Thymus (tissue), 14 donors: ENCODE measurements around the gene KCNMB1. TPM values are rescaled to one million over a fixed set of nuclear protein-coding genes. Genes with fewer than 3 reads are reported as not detected.
A peak's percentile ranks its signal among the peaks of the same experiment; 100 is the strongest.

Source experiments
- DNase-seq, 9 donors: peaks; one replicate each; pipeline ENCODE4 v3.0.0-alpha.2; 2013; ENCODE audit warnings: low spot score in 9 of 9, low read depth in 6 of 9, missing footprints in 1 of 9
- H3K27ac ChIP-seq, 2 donors: one replicate each; pipeline ENCODE4 v1.5.1; 2013; ENCODE audit warnings: control low read depth in 1 of 2, low read depth in 1 of 2, low read length in 1 of 2, mild to moderate bottlenecking in 1 of 2, moderate library complexity in 1 of 2
- H3K27me3 ChIP-seq, 2 donors: one replicate each; pipeline ENCODE4 v1.5.1; 2013; ENCODE audit warnings: low read length in 1 of 2; ENCODE audit not compliant: control insufficient read depth in 2 of 2, insufficient read depth in 1 of 2
- H3K36me3 ChIP-seq, 2 donors: one replicate each; pipeline ENCODE4 v1.5.1; 2013; ENCODE audit warnings: low read length in 1 of 2, mild to moderate bottlenecking in 1 of 2, moderate library complexity in 1 of 2; ENCODE audit not compliant: control insufficient read depth in 2 of 2, insufficient read depth in 2 of 2
- H3K4me1 ChIP-seq, 2 donors: one replicate each; pipeline ENCODE4 v1.5.1; 2013; ENCODE audit warnings: low read length in 2 of 2; ENCODE audit not compliant: control insufficient read depth in 2 of 2, insufficient read depth in 2 of 2
- H3K4me3 ChIP-seq, 2 donors: one replicate each; pipeline ENCODE4 v1.5.1; 2013; ENCODE audit warnings: low read length in 2 of 2, control low read depth in 1 of 2, mild to moderate bottlenecking in 1 of 2
- H3K9me3 ChIP-seq, 2 donors: one replicate each; pipeline ENCODE4 v1.5.1; 2013; ENCODE audit warnings: low read length in 1 of 2, mild to moderate bottlenecking in 1 of 2; ENCODE audit not compliant: control insufficient read depth in 2 of 2, insufficient read depth in 1 of 2
- WGBS: extraction: QIAGEN DNeasy Blood & Tissue Kit; methylation state at CpG from one replicate; pipeline ENCODE4 v1.1.7; 2013; 5-methylcytosine and 5-hydroxymethylcytosine counted together
- long read RNA-seq, 10 donors: transcript quantifications; one replicate each; lab custom pipeline, GENCODE V29; 2026
- polyA plus RNA-seq: library from polyadenylated mRNA; stranded (reverse); fragments of 200-250 nt; gene quantifications from one replicate; pipeline ENCODE4 v1.2.3, GENCODE V29; 2013
- total RNA-seq: library from RNA; stranded (reverse); fragments of 120-200 nt; gene quantifications from one replicate; pipeline ENCODE4 v1.2.4, GENCODE V29; 2013
- donor health status: healthy.

The KCNMB1 gene, protein sequence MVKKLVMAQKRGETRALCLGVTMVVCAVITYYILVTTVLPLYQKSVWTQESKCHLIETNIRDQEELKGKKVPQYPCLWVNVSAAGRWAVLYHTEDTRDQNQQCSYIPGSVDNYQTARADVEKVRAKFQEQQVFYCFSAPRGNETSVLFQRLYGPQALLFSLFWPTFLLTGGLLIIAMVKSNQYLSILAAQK
- total RNA-seq: 0.57 TPM
- 2.9 TPM for polyA plus RNA-seq
- long read RNA-seq, donor 1: 0 reads
- long read RNA-seq, donor 2: 0 reads
- long read RNA-seq, donor 3, full-length matches to known transcripts: 2 of 2 reads
- long read RNA-seq, donor 3, partial matches to known transcripts: 0 of 2 reads
- long read RNA-seq, donor 3, other reads (novel, unspliced or antisense): 0 of 2 reads
- long read RNA-seq, donor 4, partial matches to known transcripts: 0 of 1 reads
- long read RNA-seq, donor 4, other reads (novel, unspliced or antisense): 0 of 1 reads
- long read RNA-seq, donor 5, full-length matches to known transcripts: 3 of 3 reads
- long read RNA-seq, donor 5, partial matches to known transcripts: 0 of 3 reads
- long read RNA-seq, donor 5, other reads (novel, unspliced or antisense): 0 of 3 reads
- long read RNA-seq, donor 6, full-length matches to known transcripts: 4 of 4 reads
- long read RNA-seq, donor 6, partial matches to known transcripts: 0 of 4 reads
- long read RNA-seq, donor 6, other reads (novel, unspliced or antisense): 0 of 4 reads
- long read RNA-seq, donor 7, full-length matches to known transcripts: 1 of 1 reads
- long read RNA-seq, donor 7, partial matches to known transcripts: 0 of 1 reads
- long read RNA-seq, donor 7, other reads (novel, unspliced or antisense): 0 of 1 reads
- long read RNA-seq, donor 8, full-length matches to known transcripts: 1 of 1 reads
- long read RNA-seq, donor 8, partial matches to known transcripts: 0 of 1 reads
- long read RNA-seq, donor 8, other reads (novel, unspliced or antisense): 0 of 1 reads
- long read RNA-seq, donor 9: 0 reads
- long read RNA-seq, donor 10, full-length matches to known transcripts: 1 of 1 reads
- long read RNA-seq, donor 10, partial matches to known transcripts: 0 of 1 reads
- long read RNA-seq, donor 10, other reads (novel, unspliced or antisense): 0 of 1 reads

- H3K36me3 ChIP-seq: no peaks in the 10 kb centered on the region
- H3K27ac ChIP-seq: peak within 1 kb of the TSS in 1 of 2 donors; percentile 7
- DNase-seq: peak in 1 of 9 donors; percentile 34
- H3K27me3 ChIP-seq: no peaks in the 10 kb centered on the region
- 19% methylated on average over 15 of the region's 15 CpGs for WGBS
- peaks cover 5 to 38% of the 10 kb centered on the region in 2 donors for H3K4me1 ChIP-seq
- peak within 1 kb of the TSS in 1 of 2 donors; percentile 19 for H3K4me3 ChIP-seq
- H3K9me3 ChIP-seq: no peaks in the 10 kb centered on the region
Measured at GRCh38 chr5:170388818-170389549, at the start of gene KCNMB1. Gene KCNMB1, minus strand, starts transcription at chr5:170389367. Its CDS starts 3,920 bp downstream, at chr5:170385447.

DNA sequence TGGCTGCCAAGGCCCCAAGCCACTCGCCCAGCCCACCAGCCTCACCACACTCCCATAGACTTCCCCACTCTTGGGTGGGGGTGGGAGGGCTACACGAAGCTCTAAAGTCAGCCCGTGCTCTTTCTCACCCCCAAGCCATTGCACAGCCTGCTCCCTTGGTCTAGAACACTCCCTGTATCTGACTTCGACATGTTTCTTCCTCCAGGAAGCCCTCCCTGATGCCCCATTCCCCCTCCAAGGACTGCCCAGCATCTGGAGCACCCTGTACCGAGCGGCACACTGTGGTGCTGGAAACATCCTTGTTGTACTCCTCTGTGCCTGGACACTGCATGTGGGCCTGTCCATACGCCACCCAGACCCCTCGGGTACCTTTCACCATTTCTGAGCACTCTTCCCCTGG, 49.4 kb upstream of the KCNMB1 start:
- Histone ChIP-seq H3K4me1 (no peaks in the 10 kb centered on the region), H3K9me3 (no peaks in the 10 kb centered on the region), H3K27ac (no peak overlapping the region), H3K27me3 (no peaks in the 10 kb centered on the region), H3K36me3 (no peaks in the 10 kb centered on the region), H3K4me3 (no peak overlapping the region)
- 96% methylated on average over 8 of the region's 8 CpGs for WGBS
- no peak for DNase-seq

- 93% methylated on average over 12 of the region's 12 CpGs for WGBS
Measured at GRCh38 chr5:170437621-170438375, 48.6 kb upstream of the KCNMB1 start.

DNA sequence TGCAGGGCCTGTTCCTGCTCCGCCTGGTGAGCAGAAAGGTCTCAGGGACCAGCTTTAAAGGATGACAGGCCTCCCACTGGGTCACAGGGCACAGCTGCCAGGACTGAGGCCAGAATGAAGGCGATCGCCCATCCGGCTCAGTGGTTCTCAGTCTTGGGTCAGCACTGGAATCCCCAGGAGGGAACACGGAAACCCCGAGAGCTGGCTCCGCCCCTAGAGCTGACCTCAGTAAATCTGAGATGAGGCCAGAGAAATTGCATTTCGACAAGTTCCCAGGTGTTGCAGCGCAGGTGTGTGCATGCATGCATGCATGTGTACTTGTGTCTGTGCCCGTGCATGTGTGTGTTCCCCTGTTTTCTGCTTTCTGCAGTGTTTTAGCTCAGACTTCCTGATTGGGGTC, 47.2 kb upstream of the KCNMB1 start:
- H3K4me1 ChIP-seq: no peaks in the 10 kb centered on the region
- no peak overlapping the region for H3K27ac ChIP-seq
- no peak overlapping the region for H3K4me3 ChIP-seq
- no peak for DNase-seq
- H3K36me3 ChIP-seq: no peaks in the 10 kb centered on the region
- 89% methylated on average over 10 of the region's 10 CpGs for WGBS
- no peaks in the 10 kb centered on the region for H3K27me3 ChIP-seq
- H3K9me3 ChIP-seq: no peaks in the 10 kb centered on the region

More at GRCh38 chr5:170437621-170438375, 48.6 kb upstream of the KCNMB1 start:
- H3K27me3 ChIP-seq: no peaks in the 10 kb centered on the region
- H3K9me3 ChIP-seq: no peaks in the 10 kb centered on the region
- H3K4me1 ChIP-seq: no peaks in the 10 kb centered on the region
- no peaks in the 10 kb centered on the region for H3K36me3 ChIP-seq
- no peak overlapping the region for H3K4me3 ChIP-seq
- DNase-seq: no peak
- H3K27ac ChIP-seq: no peak overlapping the region

DNA sequence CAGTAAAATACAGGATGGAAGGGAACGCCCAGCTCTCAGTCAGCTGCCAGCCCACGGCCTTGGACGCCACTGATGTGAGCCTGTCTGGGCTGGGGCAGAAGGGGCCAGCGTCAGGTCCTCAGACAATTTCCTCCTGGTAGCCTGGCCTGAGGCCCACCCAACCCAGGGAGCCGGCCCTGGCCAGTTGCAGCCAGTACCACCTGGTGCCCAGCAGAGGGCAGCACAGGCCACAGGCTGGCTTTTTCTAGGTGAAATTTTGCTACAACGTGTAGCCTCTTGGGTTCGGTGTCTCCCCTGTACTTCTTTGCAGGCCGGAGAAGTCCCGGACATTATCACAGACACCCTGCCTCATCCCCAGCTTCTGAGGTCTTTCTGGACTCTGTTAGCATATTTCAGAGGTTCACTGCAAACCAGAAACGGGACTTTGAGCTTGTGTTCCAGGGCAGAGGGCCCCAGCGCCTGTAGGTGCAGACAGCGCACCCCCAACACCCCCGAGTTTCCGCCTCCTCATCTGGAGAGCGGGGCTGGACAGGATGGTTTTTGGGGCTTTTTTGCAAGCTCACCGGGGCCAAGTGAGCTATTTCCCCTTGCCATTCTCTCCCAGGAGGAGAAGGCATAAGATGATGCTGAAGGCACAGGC, 45.9 kb upstream of the KCNMB1 start:
- Histone ChIP-seq H3K9me3 (no peaks in the 10 kb centered on the region), H3K36me3 (no peaks in the 10 kb centered on the region), H3K27me3 (no peaks in the 10 kb centered on the region), H3K4me3 (no peak overlapping the region), H3K4me1 (no peaks in the 10 kb centered on the region), H3K27ac (no peak overlapping the region)
- WGBS: 51% methylated on average over 16 of the region's 16 CpGs
- peak in 8 of 9 donors; percentile 21 to 64 (median 44) for DNase-seq

DNA sequence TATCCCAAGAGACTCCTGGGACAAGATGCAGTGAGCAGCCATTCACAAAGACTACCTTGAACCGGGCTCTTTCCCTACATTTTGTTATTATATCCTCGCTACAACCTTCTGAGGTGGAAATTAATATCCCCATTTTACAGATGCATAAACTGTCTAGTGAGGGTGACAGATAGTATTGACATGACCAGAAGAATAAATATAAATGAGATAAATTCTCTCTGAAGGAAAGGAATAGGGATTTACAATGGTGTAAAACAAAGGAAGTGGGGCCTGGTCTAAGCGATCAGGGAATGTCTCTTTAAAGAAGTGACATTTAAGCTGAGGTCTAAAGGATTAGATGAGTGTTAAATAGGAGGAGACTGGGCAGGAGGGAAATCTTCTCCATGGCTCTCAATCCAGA, 43.5 kb upstream of the KCNMB1 start:
- H3K27ac ChIP-seq: no peak overlapping the region
- no peak for DNase-seq
- no peak overlapping the region for H3K4me3 ChIP-seq
- no peaks in the 10 kb centered on the region for H3K9me3 ChIP-seq
- no peaks in the 10 kb centered on the region for H3K27me3 ChIP-seq
- peaks cover 2 to 5% of the 10 kb centered on the region in 2 donors for H3K4me1 ChIP-seq
- no peaks in the 10 kb centered on the region for H3K36me3 ChIP-seq
- WGBS: over 99% methylated on average over 3 of the region's 3 CpGs

DNA sequence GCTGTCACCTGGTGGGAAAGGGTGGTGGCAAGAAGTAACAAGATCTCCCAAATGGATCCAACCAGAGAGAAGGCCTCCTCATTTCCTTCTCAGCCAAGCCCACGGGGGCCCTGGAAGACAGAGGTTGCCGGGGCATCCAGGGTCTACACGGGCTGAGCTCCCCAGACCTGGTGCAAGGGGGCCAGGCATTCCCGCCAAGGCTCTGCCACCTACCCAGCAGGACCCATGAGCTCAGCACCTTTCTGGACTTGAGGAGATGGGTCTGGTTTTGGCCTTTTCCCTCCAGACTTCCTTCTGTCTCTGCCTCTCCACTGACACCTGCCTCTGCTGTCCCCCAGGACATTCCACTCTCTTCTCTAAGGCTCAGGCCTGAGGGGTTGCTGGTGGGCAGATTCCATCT, 42.4 kb upstream of the KCNMB1 start:
- H3K4me3 ChIP-seq: no peak overlapping the region
- H3K36me3 ChIP-seq: no peaks in the 10 kb centered on the region
- H3K27ac ChIP-seq: no peak overlapping the region
- no peak for DNase-seq
- H3K27me3 ChIP-seq: no peaks in the 10 kb centered on the region
- no peaks in the 10 kb centered on the region for H3K9me3 ChIP-seq
- WGBS: 97% methylated on average over 4 of the region's 4 CpGs
- H3K4me1 ChIP-seq: peaks cover 8 to 16% of the 10 kb centered on the region in 2 donors
